GM21528 (cell line): ENCODE results near the gene LIPN.

Experiments used
- ATAC-seq: cut with Tn5 transposase; IDR thresholded peaks from one replicate; pipeline ENCODE4 v1.9.1; 2021; ENCODE audit warnings: mild to moderate bottlenecking, moderate library complexity; ENCODE audit not compliant: unreplicated experiment, low FRiP score

LIPN gene

GRCh38 chr10:88782222-88782621 lies 22.4 kb downstream of the LIPN start:
- no peak for ATAC-seq

GRCh38 chr10:88783724-88784123 lies 23.9 kb downstream of the LIPN start:
- ATAC-seq, result no peak

GRCh38 chr10:88786032-88786770 lies 26.4 kb downstream of the LIPN start:
- no peak for ATAC-seq

GRCh38 chr10:88787463-88787862 lies 27.6 kb downstream of the LIPN start:
- no peak for ATAC-seq

- ATAC-seq, result no peak
Measured at GRCh38 chr10:88788924-88789323, 29.1 kb downstream of the LIPN start.

- no peak for ATAC-seq
Measured at GRCh38 chr10:88791924-88792323, 32.1 kb downstream of the LIPN start.

- ATAC-seq, result no peak
Measured at GRCh38 chr10:88792661-88793060, 32.8 kb downstream of the LIPN start.

- ATAC-seq, result no peak
Measured at GRCh38 chr10:88793712-88794299, 34.0 kb downstream of the LIPN start.

GRCh38 chr10:88794731-88795130 lies 34.9 kb downstream of the LIPN start:
- no peak for ATAC-seq

- ATAC-seq, result no peak
Measured at GRCh38 chr10:88800152-88801125, 40.6 kb downstream of the LIPN start.

GRCh38 chr10:88802523-88803285 lies 42.9 kb downstream of the LIPN start, which contains the start of gene LIPM:
Gene LIPM, plus strand, starts transcription at chr10:88802730. Its CDS starts 167 bp downstream, at chr10:88802897.
- ATAC-seq, result no peak

- no peak for ATAC-seq
Measured at GRCh38 chr10:88803641-88804040, 43.8 kb downstream of the LIPN start.

- no peak for ATAC-seq
Measured at GRCh38 chr10:88804083-88804812, 44.4 kb downstream of the LIPN start.

GRCh38 chr10:88805361-88805760 lies 45.5 kb downstream of the LIPN start:
- no peak for ATAC-seq

GRCh38 chr10:88805924-88806323 lies 46.1 kb downstream of the LIPN start:
- no peak for ATAC-seq

GRCh38 chr10:88809621-88810020 lies 49.8 kb downstream of the LIPN start:
- no peak for ATAC-seq

- no peak for ATAC-seq
Measured at GRCh38 chr10:88810196-88810961, 50.6 kb downstream of the LIPN start.

- ATAC-seq, result no peak
Measured at GRCh38 chr10:88813200-88813599, 53.4 kb downstream of the LIPN start.

- ATAC-seq, result no peak
Measured at GRCh38 chr10:88819290-88819689, 59.5 kb downstream of the LIPN start.
